HepG2 (cell line): Measurements from ENCODE around the gene AKR1C3. TPM values are rescaled to one million over a fixed set of nuclear protein-coding genes. Genes with fewer than 3 reads are reported as not detected.

ENCODE experiments used
- ATF7 ChIP-seq, 2 experiments: fragments of 450-650 bp in 1 of 2; sonication (generic) in 1 of 2; formaldehyde crosslinking in 1 of 2; IDR thresholded peaks; 2 replicates each; pipeline versions ENCODE4 v1.4.0 to v1.6.1; 2016 to 2020; ENCODE audit warnings: antibody characterized with exemption in 1 of 2, mild to moderate bottlenecking in 1 of 2, missing genetic modification reagents in 1 of 2
- BRCA1 ChIP-seq: sonication (generic); formaldehyde crosslinking; IDR thresholded peaks from 2 replicates; pipeline ENCODE4 v1.4.0; 2020; ENCODE audit warnings: missing genetic modification reagents
- CENPBD1 ChIP-seq: sonication (generic); formaldehyde crosslinking; IDR thresholded peaks from 2 replicates; pipeline ENCODE4 v1.8.0; 2022; ENCODE audit warnings: missing genetic modification reagents, low read depth, mild to moderate bottlenecking, borderline replicate concordance
- CTCF ChIP-seq: sonication (generic); formaldehyde crosslinking; IDR thresholded peaks from 2 replicates; pipeline ENCODE4 v1.5.0; 2020; ENCODE audit warnings: mild to moderate bottlenecking, missing genetic modification reagents, moderate library complexity
- DRAP1 ChIP-seq: IDR thresholded peaks from 2 replicates; pipeline ENCODE4 v1.6.1; 2016; ENCODE audit warnings: missing genetic modification reagents, missing compliant biosample characterization
- IRF2 ChIP-seq: IDR thresholded peaks from 2 replicates; pipeline ENCODE4 v1.6.1; 2018; ENCODE audit warnings: missing genetic modification reagents, missing compliant biosample characterization
- IRF9 ChIP-seq: sonication (generic); formaldehyde crosslinking; IDR thresholded peaks from 2 replicates; pipeline ENCODE4 v1.8.0; 2022; ENCODE audit warnings: missing genetic modification reagents, mild to moderate bottlenecking, borderline replicate concordance
- KLF16 ChIP-seq, 2 experiments: sonication (generic) in 1 of 2; formaldehyde crosslinking in 1 of 2; IDR thresholded peaks; 2 replicates each; pipeline versions ENCODE4 v1.6.1 to v1.8.0; 2016 to 2023; ENCODE audit warnings: missing genetic modification reagents in 2 of 2, missing compliant biosample characterization in 1 of 2
- NRL ChIP-seq: sonication (generic); formaldehyde crosslinking; IDR thresholded peaks from 2 replicates; pipeline ENCODE4 v1.5.0; 2020; ENCODE audit warnings: missing genetic modification reagents, mild to moderate bottlenecking, moderate library complexity, borderline replicate concordance
- PAF1 ChIP-seq: IDR thresholded peaks from 2 replicates; pipeline ENCODE4 v1.6.1; 2016; ENCODE audit warnings: missing genetic modification reagents, missing compliant biosample characterization
- SOX5 ChIP-seq: IDR thresholded peaks from 2 replicates; pipeline ENCODE4 v1.6.1; 2016; ENCODE audit warnings: borderline replicate concordance
- SRSF4 ChIP-seq: fragments of 200-400 bp; formaldehyde crosslinking; IDR thresholded peaks from one replicate; pipeline ENCODE4 v1.6.1; 2018; ENCODE audit warnings: mild to moderate bottlenecking, low read depth, low read length, moderate library complexity; ENCODE audit not compliant: poor library complexity, severe bottlenecking
- ZNF264 ChIP-seq: sonication (generic); formaldehyde crosslinking; IDR thresholded peaks from 2 replicates; pipeline ENCODE4 v1.4.0; 2020; ENCODE audit warnings: missing genetic modification reagents
- ZNF317 ChIP-seq: sonication (generic); formaldehyde crosslinking; IDR thresholded peaks from 2 replicates; pipeline ENCODE4 v1.5.0; 2020; ENCODE audit warnings: mild to moderate bottlenecking, missing genetic modification reagents
- ZNF468 ChIP-seq: sonication (generic); formaldehyde crosslinking; IDR thresholded peaks from 2 replicates; pipeline ENCODE4 v1.8.0; 2022; ENCODE audit warnings: mild to moderate bottlenecking, moderate library complexity, missing genetic modification reagents
- ZNF577 ChIP-seq: sonication (generic); formaldehyde crosslinking; IDR thresholded peaks from 2 replicates; pipeline ENCODE4 v1.4.0; 2020; ENCODE audit warnings: mild to moderate bottlenecking, low read depth, missing genetic modification reagents, borderline replicate concordance
- ZNF7 ChIP-seq: IDR thresholded peaks from 2 replicates; pipeline ENCODE4 v1.6.1; 2016; ENCODE audit warnings: missing biosample characterization, missing genetic modification reagents
- polyA plus RNA-seq, 8 experiments: library from polyadenylated mRNA; depleted of rRNA in 3 of 8; stranded (reverse) in 7 of 8; unstranded in 1 of 8; fragments of >200 nt; fragmentation: Illumina TruSeq in 4 of 8; extraction: Trizol in 4 of 8; gene quantifications; 2 replicates each; pipeline versions ENCODE4 v1.2.1 to v1.2.3, GENCODE V29; 2011 to 2016; ENCODE audit warnings: low read depth in 4 of 8, missing spikeins in 1 of 8, mixed read lengths in 1 of 8; ENCODE audit not compliant: insufficient read depth in 1 of 8
- total RNA-seq, 5 experiments: library from RNA; depleted of rRNA; stranded (reverse); fragments of >200 nt; fragmentation: Illumina TruSeq; extraction: Trizol; gene quantifications; 2 replicates each; pipeline ENCODE4 v1.2.3, GENCODE V29; 2016; ENCODE audit warnings: low read depth in 1 of 5
- TF ChIP-seq, protein P1 (sequence below): sonication (generic); formaldehyde crosslinking; IDR thresholded peaks from 2 replicates; pipeline ENCODE4 v1.4.0; 2020; ENCODE audit warnings: missing genetic modification reagents, borderline replicate concordance
- TF ChIP-seq, protein P2 (sequence below): sonication (generic); formaldehyde crosslinking; IDR thresholded peaks from 2 replicates; pipeline ENCODE4 v1.5.0; 2020; ENCODE audit warnings: missing genetic modification reagents

The AKR1C3 gene
- total and polyA plus RNA-seq, 2 of the 13 experiments (the other 11 are each of a cell fraction or from before 2014, with no cell fraction given), result 368 to 532 TPM

DNA sequence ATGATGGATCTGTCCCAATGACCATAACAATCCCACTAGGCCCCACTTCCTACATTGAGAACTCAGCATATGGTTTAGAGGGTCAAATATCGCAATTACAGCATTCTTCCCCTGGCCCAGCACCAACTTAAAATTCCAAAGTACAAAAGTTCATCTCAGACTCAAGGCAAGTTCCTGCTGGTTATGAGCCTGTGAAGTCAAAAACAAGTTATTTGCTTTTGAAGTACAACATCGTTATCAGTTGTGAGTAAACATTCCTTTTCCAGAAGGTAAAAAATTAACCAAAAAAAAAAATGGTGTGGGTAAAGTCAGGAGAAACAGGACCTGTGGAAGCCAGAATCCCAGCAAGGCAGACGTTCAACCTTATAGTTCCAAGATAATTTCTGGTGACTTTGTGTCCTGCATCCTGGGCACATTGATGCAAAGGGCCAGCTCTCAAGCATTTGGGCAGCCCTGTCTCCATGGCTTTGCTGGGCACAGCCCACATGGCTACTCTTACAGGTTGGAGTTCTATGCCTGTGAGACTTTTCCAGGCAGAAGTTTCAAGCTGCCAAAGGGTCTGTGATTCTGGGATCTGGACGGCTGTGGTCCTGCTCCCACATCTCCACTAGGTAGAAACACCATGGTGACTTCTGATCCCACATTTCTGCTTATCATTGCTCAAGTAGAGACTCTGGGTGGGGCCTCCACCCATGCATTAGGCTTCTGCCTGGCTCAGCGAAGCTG is 53.2 kb downstream of the AKR1C3 start (continued):
- TF ChIP-seq PAF1 (CRISPR knock-in tag) (0 out of 2 replicates have a peak, but pooled peaks have one; percentile 31), CTCF (CRISPR knock-in tag) (0 out of 2 replicates have a peak, but pooled peaks have one; percentile 6), ZNF577 (CRISPR knock-in tag) (no peak), CENPBD1 (CRISPR knock-in tag) (no peak), BRCA1 (CRISPR knock-in tag) (peak; percentile 53; the same call in 1 of the 2 replicates), IRF2 (peak; percentile 90), IRF9 (CRISPR knock-in tag) (no peak), ZNF264 (CRISPR knock-in tag) (peak; percentile 45; the same call in 1 of the 2 replicates), ATF7 (IDR thresholded peaks at IDR 0.05) (0 out of 2 replicates have a peak, but pooled peaks have one; percentile 31), ATF7 (CRISPR knock-in tag; IDR thresholded peaks at IDR 0.05) (no peak), ZNF468 (no peak), SOX5 (peak; percentile 94), DRAP1 (peak; percentile 87), ZNF7 (CRISPR knock-in tag) (no peak), KLF16 (CRISPR knock-in tag; IDR thresholded peaks at IDR 0.05) (peak in 1 of 2 experiments; percentile 78; a peak in 2 of 4 replicates), ZNF317 (CRISPR knock-in tag) (peak; percentile 72; the same call in 1 of the 2 replicates), SRSF4 (no peak), NRL (CRISPR knock-in tag) (no peak)
- TF ChIP-seq, protein P1, sequence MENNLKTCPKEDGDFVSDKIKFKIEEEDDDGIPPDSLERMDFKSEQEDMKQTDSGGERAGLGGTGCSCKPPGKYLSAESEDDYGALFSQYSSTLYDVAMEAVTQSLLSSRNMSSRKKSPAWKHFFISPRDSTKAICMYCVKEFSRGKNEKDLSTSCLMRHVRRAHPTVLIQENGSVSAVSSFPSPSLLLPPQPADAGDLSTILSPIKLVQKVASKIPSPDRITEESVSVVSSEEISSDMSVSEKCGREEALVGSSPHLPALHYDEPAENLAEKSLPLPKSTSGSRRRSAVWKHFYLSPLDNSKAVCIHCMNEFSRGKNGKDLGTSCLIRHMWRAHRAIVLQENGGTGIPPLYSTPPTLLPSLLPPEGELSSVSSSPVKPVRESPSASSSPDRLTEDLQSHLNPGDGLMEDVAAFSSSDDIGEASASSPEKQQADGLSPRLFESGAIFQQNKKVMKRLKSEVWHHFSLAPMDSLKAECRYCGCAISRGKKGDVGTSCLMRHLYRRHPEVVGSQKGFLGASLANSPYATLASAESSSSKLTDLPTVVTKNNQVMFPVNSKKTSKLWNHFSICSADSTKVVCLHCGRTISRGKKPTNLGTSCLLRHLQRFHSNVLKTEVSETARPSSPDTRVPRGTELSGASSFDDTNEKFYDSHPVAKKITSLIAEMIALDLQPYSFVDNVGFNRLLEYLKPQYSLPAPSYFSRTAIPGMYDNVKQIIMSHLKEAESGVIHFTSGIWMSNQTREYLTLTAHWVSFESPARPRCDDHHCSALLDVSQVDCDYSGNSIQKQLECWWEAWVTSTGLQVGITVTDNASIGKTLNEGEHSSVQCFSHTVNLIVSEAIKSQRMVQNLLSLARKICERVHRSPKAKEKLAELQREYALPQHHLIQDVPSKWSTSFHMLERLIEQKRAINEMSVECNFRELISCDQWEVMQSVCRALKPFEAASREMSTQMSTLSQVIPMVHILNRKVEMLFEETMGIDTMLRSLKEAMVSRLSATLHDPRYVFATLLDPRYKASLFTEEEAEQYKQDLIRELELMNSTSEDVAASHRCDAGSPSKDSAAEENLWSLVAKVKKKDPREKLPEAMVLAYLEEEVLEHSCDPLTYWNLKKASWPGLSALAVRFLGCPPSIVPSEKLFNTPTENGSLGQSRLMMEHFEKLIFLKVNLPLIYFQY (CRISPR knock-in tag), result peak; percentile 74
- TF ChIP-seq, protein P2, sequence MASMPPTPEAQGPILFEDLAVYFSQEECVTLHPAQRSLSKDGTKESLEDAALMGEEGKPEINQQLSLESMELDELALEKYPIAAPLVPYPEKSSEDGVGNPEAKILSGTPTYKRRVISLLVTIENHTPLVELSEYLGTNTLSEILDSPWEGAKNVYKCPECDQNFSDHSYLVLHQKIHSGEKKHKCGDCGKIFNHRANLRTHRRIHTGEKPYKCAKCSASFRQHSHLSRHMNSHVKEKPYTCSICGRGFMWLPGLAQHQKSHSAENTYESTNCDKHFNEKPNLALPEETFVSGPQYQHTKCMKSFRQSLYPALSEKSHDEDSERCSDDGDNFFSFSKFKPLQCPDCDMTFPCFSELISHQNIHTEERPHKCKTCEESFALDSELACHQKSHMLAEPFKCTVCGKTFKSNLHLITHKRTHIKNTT (CRISPR knock-in tag), result no peak
